CD4-positive, alpha-beta memory T cell (primary cell): ENCODE measurements around the gene MRC1. TPM values are rescaled to one million over a fixed set of nuclear protein-coding genes. Genes with fewer than 3 reads are reported as not detected.

Experiments
- CTCF ChIA-PET: fragments of 350-600 bp; sonication (Branson Sonifier 250); formaldehyde crosslinking; loops from one replicate; lab custom pipeline; 2021; ENCODE audit warnings: inconsistent platforms; ENCODE audit not compliant: partially characterized antibody; lab: Charles Lee
- POLR2A ChIA-PET: fragments of 350-600 bp; sonication (Branson Sonifier 250); formaldehyde crosslinking; loops from one replicate; lab custom pipeline; 2021; ENCODE audit not compliant: partially characterized antibody; lab: Charles Lee
- DNase-seq, 5 donors: peaks; one replicate each; pipeline versions ENCODE4 v3.0.0 to v3.0.0-alpha.2; 2020 to 2022; ENCODE audit warnings: mixed read lengths in 1 of 5
- H3K27ac ChIP-seq: one replicate; pipeline ENCODE4 v1.7.0; 2013; ENCODE audit warnings: low read depth, low read length
- H3K27me3 ChIP-seq: 2 replicates; pipeline ENCODE4 v1.7.0; 2013; ENCODE audit warnings: mild to moderate bottlenecking, low read length, moderate library complexity; ENCODE audit not compliant: insufficient read depth
- H3K36me3 ChIP-seq: 2 replicates; pipeline ENCODE4 v1.7.0; 2013; ENCODE audit warnings: mild to moderate bottlenecking, low read length, moderate library complexity; ENCODE audit not compliant: insufficient read depth
- H3K4me1 ChIP-seq: 2 replicates; pipeline ENCODE4 v1.7.0; 2013; ENCODE audit warnings: mild to moderate bottlenecking, low read length, moderate library complexity; ENCODE audit not compliant: insufficient read depth
- H3K4me3 ChIP-seq, 2 donors: one replicate each; pipeline ENCODE4 v1.7.0; 2013; ENCODE audit warnings: low read length in 2 of 2, mild to moderate bottlenecking in 1 of 2
- H3K9me3 ChIP-seq, 2 donors: one replicate each; pipeline ENCODE4 v1.7.0; 2013; ENCODE audit warnings: low read length in 2 of 2, control low read depth in 1 of 2; ENCODE audit not compliant: control insufficient read depth in 1 of 2
- H3K27ac Mint-ChIP-seq, 7 donors: one replicate each; pipeline ENCODE4 v1.8.0; 2020 to 2021; ENCODE audit warnings: mixed read lengths in 7 of 7, mild to moderate bottlenecking in 6 of 7, inconsistent platforms in 3 of 7, moderate library complexity in 3 of 7
- H3K27me3 Mint-ChIP-seq, 2 donors: one replicate each; pipeline ENCODE4 v1.8.0; 2020 to 2021; ENCODE audit warnings: mixed read lengths in 2 of 2
- H3K36me3 Mint-ChIP-seq, 2 donors: one replicate each; pipeline ENCODE4 v1.8.0; 2020 to 2021; ENCODE audit warnings: mixed read lengths in 2 of 2, inconsistent platforms in 1 of 2, mild to moderate bottlenecking in 1 of 2
- H3K4me1 Mint-ChIP-seq, 4 donors: one replicate each; pipeline ENCODE4 v1.8.0; 2020 to 2021; ENCODE audit warnings: mixed read lengths in 4 of 4, mild to moderate bottlenecking in 1 of 4
- H3K4me3 Mint-ChIP-seq, 8 donors: one replicate each; pipeline ENCODE4 v1.8.0; 2020 to 2021; ENCODE audit warnings: mixed read lengths in 8 of 8, mild to moderate bottlenecking in 7 of 8, moderate library complexity in 6 of 8, inconsistent platforms in 3 of 8
- H3K9me3 Mint-ChIP-seq, 8 donors: one replicate each; pipeline ENCODE4 v1.8.0; 2020 to 2021; ENCODE audit warnings: mixed read lengths in 8 of 8, mild to moderate bottlenecking in 5 of 8, inconsistent platforms in 3 of 8, moderate library complexity in 1 of 8
- intact Hi-C: fragments of 100-400 bp; cut with micrococcal nuclease; formaldehyde crosslinking; loops from one replicate; pipeline ENCODE4 v1.15.1; 2023
- polyA plus RNA-seq, 2 donors: library from polyadenylated mRNA; unstranded; fragments of 300-500 nt; fragmentation: Illumina TruSeq; gene quantifications; one replicate each; pipeline ENCODE4 v1.2.3, GENCODE V29; 2021
- total RNA-seq, 2 experiments: library from RNA; stranded (reverse); gene quantifications; one replicate each; pipeline ENCODE4 v1.2.3, GENCODE V29; 2021

Gene MRC1
- total and polyA plus RNA-seq, 4 experiments from 2014 or later, result 0.07 to 2.3 (median 1.9) TPM; not detected in 1

DNA sequence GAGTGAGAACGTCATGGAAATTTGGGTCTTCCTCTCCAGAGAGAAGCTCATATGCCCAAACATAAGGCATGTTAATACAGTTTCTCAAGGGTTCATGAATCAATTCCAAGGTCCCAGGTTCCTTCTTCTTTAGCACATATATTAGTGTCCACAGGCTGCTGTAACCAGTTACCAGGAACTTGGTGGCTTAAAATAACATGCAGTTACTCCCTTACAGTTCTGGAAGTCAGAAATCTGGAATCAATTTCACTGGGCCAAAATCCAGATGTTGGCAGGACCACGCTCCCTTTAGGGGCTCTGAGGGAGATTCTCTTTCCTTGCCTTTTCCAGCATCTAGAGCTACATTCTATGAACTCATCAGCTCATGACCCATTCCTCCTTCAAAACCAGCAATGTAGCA is 64.8 kb downstream of the MRC1 start:
- DNase-seq, result no peak
- peaks cover 0 to 4% (median 1%) of the 10 kb centered on the region in 4 donors for H3K4me1 Mint-ChIP-seq
- POLR2A ChIA-PET, result no interaction called here
- no peak overlapping the region for H3K27ac Mint-ChIP-seq
- no peak overlapping the region for H3K27ac ChIP-seq
- intact Hi-C loops, result no loop called here
- H3K4me3 Mint-ChIP-seq, result no peak overlapping the region
- no peaks in the 10 kb centered on the region for H3K27me3 Mint-ChIP-seq
- CTCF ChIA-PET, result interaction anchor here (1.1 to 5.7 kb wide), 4 partner anchors 10 to 136 kb away, joined by 3 to 60 read pairs (median 3); no protein-coding TSS in a partner anchor
- H3K9me3 Mint-ChIP-seq, result no peaks in the 10 kb centered on the region
- H3K4me3 ChIP-seq, result no peak overlapping the region
- no peaks in the 10 kb centered on the region for H3K27me3 ChIP-seq
- no peaks in the 10 kb centered on the region for H3K36me3 Mint-ChIP-seq
- no peaks in the 10 kb centered on the region for H3K4me1 ChIP-seq
- no peaks in the 10 kb centered on the region for H3K9me3 ChIP-seq
- H3K36me3 ChIP-seq, result no peaks in the 10 kb centered on the region

DNA sequence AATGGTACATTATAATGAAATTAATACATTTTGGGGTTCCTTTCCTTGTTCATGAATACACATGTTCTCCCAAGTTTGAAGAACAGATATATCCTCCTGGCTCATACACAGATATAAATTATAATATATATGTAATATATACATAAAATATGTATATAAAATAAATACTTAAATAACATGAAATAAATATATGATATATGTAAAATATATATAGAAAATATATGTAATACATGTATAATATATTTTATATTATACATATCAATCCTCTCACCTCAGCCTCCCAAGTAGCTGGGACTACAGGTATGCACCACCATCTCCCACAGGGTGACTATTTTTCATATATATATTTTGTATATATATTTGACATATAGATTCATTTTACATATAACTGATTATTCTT is 68.0 kb downstream of the MRC1 start:
- no peak overlapping the region for H3K27ac Mint-ChIP-seq
- CTCF ChIA-PET, result no interaction called here
- no peaks in the 10 kb centered on the region for H3K36me3 Mint-ChIP-seq
- no peak overlapping the region for H3K4me3 Mint-ChIP-seq
- DNase-seq, result no peak
- intact Hi-C loops, result no loop called here
- POLR2A ChIA-PET, result no interaction called here
- H3K4me3 ChIP-seq, result no peak overlapping the region
- H3K27ac ChIP-seq, result no peak overlapping the region
- H3K36me3 ChIP-seq, result peaks cover 4% of the 10 kb centered on the region
- no peaks in the 10 kb centered on the region for H3K27me3 Mint-ChIP-seq
- H3K9me3 Mint-ChIP-seq, result peaks cover 0 to 2% (median 0%) of the 10 kb centered on the region in 8 donors
- H3K9me3 ChIP-seq, result no peaks in the 10 kb centered on the region
- no peaks in the 10 kb centered on the region for H3K27me3 ChIP-seq
- H3K4me1 ChIP-seq, result no peaks in the 10 kb centered on the region
- no peaks in the 10 kb centered on the region for H3K4me1 Mint-ChIP-seq

DNA sequence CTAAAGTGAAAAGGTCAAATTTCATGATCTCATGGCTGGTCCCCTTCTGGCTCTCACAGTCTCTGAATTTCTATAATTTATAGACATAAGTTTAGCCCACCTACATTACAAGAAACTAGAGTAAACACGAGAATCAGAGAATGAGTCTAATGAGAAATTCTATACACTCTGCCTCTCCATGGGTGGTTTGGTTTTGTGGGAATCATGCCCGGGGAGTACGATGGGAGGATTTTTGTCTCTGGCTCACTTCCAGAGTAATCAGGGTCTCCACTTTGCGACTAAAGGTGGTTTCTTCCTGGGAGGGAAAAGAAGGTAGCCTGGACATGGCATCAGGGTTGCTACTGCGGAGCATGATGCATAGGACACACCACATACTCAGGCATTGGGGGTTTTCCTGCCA is 69.7 kb downstream of the MRC1 start:
- no peak for DNase-seq
- Histone ChIP-seq H3K4me1 (no peaks in the 10 kb centered on the region), H3K36me3 (peaks cover 4% of the 10 kb centered on the region), H3K27ac (no peak overlapping the region), H3K4me3 (no peak overlapping the region), H3K9me3 (no peaks in the 10 kb centered on the region), H3K27me3 (no peaks in the 10 kb centered on the region)
- Mint-ChIP-seq H3K36me3 (no peaks in the 10 kb centered on the region), H3K27ac (no peak overlapping the region), H3K4me1 (no peaks in the 10 kb centered on the region), H3K9me3 (peaks cover 0 to 2% (median under 1%) of the 10 kb centered on the region in 8 donors), H3K27me3 (no peaks in the 10 kb centered on the region), H3K4me3 (no peak overlapping the region)
- CTCF ChIA-PET, result no interaction called here
- POLR2A ChIA-PET, result no interaction called here
- intact Hi-C loops, result no loop called here

DNA sequence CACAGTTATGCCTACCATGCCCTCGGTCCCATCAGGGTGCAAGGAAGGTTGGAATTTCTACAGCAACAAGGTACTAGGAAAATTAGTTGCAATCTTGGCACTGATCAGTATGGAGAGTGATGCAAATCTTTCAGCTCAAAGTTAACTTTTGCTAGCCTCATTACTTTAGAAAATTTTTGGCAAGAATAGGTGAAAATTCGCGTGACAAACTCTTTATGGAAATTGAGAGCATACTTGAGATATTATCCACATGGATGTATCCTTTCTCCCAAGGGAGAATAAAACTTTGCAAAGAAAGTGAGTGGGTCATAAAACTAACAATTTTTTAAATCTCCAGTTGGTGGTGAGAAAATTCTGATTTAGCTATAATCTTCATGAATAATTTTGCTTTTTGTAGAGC is 71.5 kb downstream of the MRC1 start:
- no peaks in the 10 kb centered on the region for H3K36me3 Mint-ChIP-seq
- no peak overlapping the region for H3K4me3 ChIP-seq

DNA sequence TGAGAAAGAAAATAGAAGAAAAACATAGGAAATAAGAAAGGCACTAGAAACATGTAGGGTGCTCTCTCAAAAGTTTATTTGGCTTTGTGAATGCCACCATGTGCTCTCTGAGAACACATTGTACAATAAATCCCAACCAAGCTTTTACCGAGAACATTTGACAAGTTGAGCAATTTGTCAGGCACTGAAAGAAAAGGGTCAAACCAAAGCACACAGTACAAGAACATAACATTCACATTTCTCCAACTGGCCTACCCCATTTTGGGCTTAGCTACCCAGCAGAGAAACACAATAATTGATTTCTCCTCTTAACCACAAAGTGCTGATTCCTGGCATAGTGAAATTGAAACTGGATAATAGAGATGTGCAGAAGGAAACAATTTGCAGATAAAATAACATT is 73.4 kb downstream of the MRC1 start:
- CTCF ChIA-PET, result no interaction called here
- POLR2A ChIA-PET, result no interaction called here
- no peaks in the 10 kb centered on the region for H3K4me1 Mint-ChIP-seq
- no peak overlapping the region for H3K27ac ChIP-seq
- peaks cover 4% of the 10 kb centered on the region for H3K36me3 ChIP-seq
- H3K9me3 ChIP-seq, result no peaks in the 10 kb centered on the region
- H3K9me3 Mint-ChIP-seq, result peaks cover 0 to 7% (median 2%) of the 10 kb centered on the region in 8 donors
- no peak overlapping the region for H3K27ac Mint-ChIP-seq
- H3K27me3 Mint-ChIP-seq, result no peaks in the 10 kb centered on the region
- no peak overlapping the region for H3K4me3 Mint-ChIP-seq
- no peak overlapping the region for H3K4me3 ChIP-seq
- intact Hi-C loops, result no loop called here
- H3K36me3 Mint-ChIP-seq, result no peaks in the 10 kb centered on the region
- no peaks in the 10 kb centered on the region for H3K27me3 ChIP-seq
- no peak for DNase-seq
- no peaks in the 10 kb centered on the region for H3K4me1 ChIP-seq

More for the DNA sequence above, 71.5 kb downstream of the MRC1 start:
- H3K4me1 ChIP-seq, result no peaks in the 10 kb centered on the region
- H3K4me3 Mint-ChIP-seq, result no peak overlapping the region
- intact Hi-C loops, result no loop called here
- POLR2A ChIA-PET, result no interaction called here
- no peaks in the 10 kb centered on the region for H3K27me3 ChIP-seq
- no peaks in the 10 kb centered on the region for H3K4me1 Mint-ChIP-seq
- CTCF ChIA-PET, result interaction anchor here (0.6 kb wide), 1 partner anchor 593 kb away, joined by 3 read pairs; no protein-coding TSS in a partner anchor
- H3K36me3 ChIP-seq, result peaks cover 4% of the 10 kb centered on the region
- no peak for DNase-seq
- no peak overlapping the region for H3K27ac Mint-ChIP-seq
- no peaks in the 10 kb centered on the region for H3K9me3 ChIP-seq
- peaks cover 0 to 7% (median 2%) of the 10 kb centered on the region in 8 donors for H3K9me3 Mint-ChIP-seq
- no peaks in the 10 kb centered on the region for H3K27me3 Mint-ChIP-seq
- no peak overlapping the region for H3K27ac ChIP-seq

DNA sequence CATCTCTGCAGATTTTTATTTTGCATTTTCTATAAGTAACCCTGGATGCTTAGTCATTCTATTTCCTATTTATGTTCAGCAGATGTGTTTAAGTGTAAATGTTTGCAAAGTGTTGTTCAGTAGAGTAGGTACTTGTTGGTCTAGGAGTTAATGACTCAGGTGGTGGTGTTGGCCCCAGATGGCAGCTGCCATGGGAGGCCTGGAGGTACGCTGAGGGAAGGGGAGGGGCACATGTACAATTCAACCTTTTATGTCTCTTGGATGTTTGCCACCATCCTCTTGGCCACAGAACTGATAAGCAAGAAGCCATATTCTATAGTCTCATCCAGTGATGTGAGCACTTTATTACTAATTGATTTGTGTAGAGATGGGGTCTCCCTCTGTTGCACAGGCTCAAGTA is 74.5 kb downstream of the MRC1 start:
- Histone ChIP-seq H3K27me3 (no peaks in the 10 kb centered on the region), H3K27ac (no peak overlapping the region), H3K4me3 (no peak overlapping the region), H3K4me1 (no peaks in the 10 kb centered on the region), H3K36me3 (peaks cover 4% of the 10 kb centered on the region), H3K9me3 (no peaks in the 10 kb centered on the region)
- Mint-ChIP-seq H3K27ac (no peak overlapping the region), H3K4me1 (no peaks in the 10 kb centered on the region), H3K27me3 (no peaks in the 10 kb centered on the region), H3K4me3 (no peak overlapping the region), H3K36me3 (no peaks in the 10 kb centered on the region), H3K9me3 (peaks cover 0 to 8% (median 2%) of the 10 kb centered on the region in 8 donors)
- ChIA-PET CTCF (no interaction called here), POLR2A (no interaction called here)
- no peak for DNase-seq
- intact Hi-C loops, result no loop called here

DNA sequence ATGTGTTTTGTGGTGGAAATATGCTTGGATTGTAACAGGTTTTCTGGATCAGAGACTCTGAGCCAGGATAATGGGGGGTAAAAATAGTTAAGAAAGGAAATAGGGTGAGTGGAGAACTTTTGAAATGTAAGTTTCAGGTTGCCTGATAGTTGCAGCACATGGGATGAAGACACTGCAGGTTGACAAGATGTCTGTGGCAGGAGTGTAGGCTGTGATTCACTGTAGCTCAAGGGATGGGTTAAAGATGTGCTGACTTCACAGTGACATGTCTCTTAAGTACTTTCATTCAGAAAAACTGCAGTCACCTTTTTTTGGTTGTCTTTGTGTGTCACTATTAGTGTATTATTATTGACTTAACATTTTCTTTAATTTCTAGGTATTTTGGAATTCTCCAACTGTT is 79.0 kb downstream of the MRC1 start:
- intact Hi-C loops, result no loop called here
- Histone ChIP-seq H3K4me3 (no peak overlapping the region), H3K27me3 (no peaks in the 10 kb centered on the region), H3K36me3 (no peaks in the 10 kb centered on the region), H3K9me3 (no peaks in the 10 kb centered on the region), H3K4me1 (no peaks in the 10 kb centered on the region), H3K27ac (no peak overlapping the region)
- no peak overlapping the region for H3K4me3 Mint-ChIP-seq
- peaks cover 0 to 2% of the 10 kb centered on the region in 2 donors for H3K27me3 Mint-ChIP-seq
- peaks cover 0 to 2% (median 0%) of the 10 kb centered on the region in 4 donors for H3K4me1 Mint-ChIP-seq
- ChIA-PET CTCF (no interaction called here), POLR2A (no interaction called here)
- no peak overlapping the region for H3K27ac Mint-ChIP-seq
- no peak for DNase-seq
- H3K36me3 Mint-ChIP-seq, result no peaks in the 10 kb centered on the region
- H3K9me3 Mint-ChIP-seq, result peaks cover 0 to 9% (median 1%) of the 10 kb centered on the region in 8 donors

DNA sequence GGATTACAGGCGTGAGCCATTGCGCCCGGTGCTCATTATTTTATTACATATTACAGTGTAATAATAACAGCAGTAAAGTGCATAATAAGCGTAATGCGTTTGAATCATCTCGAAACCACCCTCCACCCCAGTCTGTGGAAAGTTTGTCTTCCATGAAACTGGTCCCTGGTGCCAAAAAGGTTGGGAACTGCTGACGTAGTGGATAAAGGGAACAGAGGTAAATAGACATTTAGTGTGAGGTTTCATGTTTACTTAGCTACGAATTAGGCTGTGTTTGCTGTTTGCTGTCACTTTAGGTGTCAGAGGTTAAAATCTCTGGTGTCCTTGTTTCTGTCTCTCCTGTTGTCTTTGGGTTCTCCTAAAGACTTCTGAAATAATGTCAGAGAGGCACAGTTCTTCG is 82.3 kb downstream of the MRC1 start:
- ChIA-PET CTCF (no interaction called here), POLR2A (no interaction called here)
- H3K27ac Mint-ChIP-seq, result no peak overlapping the region
- no peaks in the 10 kb centered on the region for H3K36me3 Mint-ChIP-seq
- peaks cover 0 to 2% (median 0%) of the 10 kb centered on the region in 4 donors for H3K4me1 Mint-ChIP-seq
- Histone ChIP-seq H3K4me1 (no peaks in the 10 kb centered on the region), H3K9me3 (no peaks in the 10 kb centered on the region), H3K27me3 (no peaks in the 10 kb centered on the region), H3K36me3 (no peaks in the 10 kb centered on the region), H3K27ac (no peak overlapping the region), H3K4me3 (no peak overlapping the region)
- intact Hi-C loops, result no loop called here
- H3K4me3 Mint-ChIP-seq, result no peak overlapping the region
- peaks cover 0 to 5% of the 10 kb centered on the region in 2 donors for H3K27me3 Mint-ChIP-seq
- H3K9me3 Mint-ChIP-seq, result peaks cover 0 to 3% (median 0%) of the 10 kb centered on the region in 8 donors
- DNase-seq, result no peak
